Posterior vena cava (tissue), 2 donors: ENCODE data around the gene AHCTF1. TPM values are rescaled to one million over a fixed set of nuclear protein-coding genes. Genes with fewer than 3 reads are reported as not detected.

Experiments used
- DNase-seq: peaks from one replicate; pipeline ENCODE4 v3.0.0-alpha.2; 2020; ENCODE audit warnings: low spot score
- intact Hi-C, 2 donors: fragments of 100-400 bp; cut with DNase I; formaldehyde crosslinking; loops; one replicate each; pipeline versions ENCODE4 v1.14.1 to v1.14.2; 2022 to 2023
- total RNA-seq, 2 donors: library from RNA; stranded (reverse); fragmentation: NEBNext Ultra II Directional; extraction: Animal tissue kit (Norgen Biotek cat#: 25700); gene quantifications; one replicate each; pipeline ENCODE4 v1.2.1, GENCODE V29; 2021
- donor health status: DM: yes; HTN: yes; CAD: no.
- donor health status: DM: yes; HTN: yes; CAD: no.

Gene AHCTF1
- total RNA-seq, 2 donors from 2014 or later = 22.6 to 33.4 TPM

GRCh38 chr1:246803883-246804282, 127.9 kb downstream of the AHCTF1 start:
- no peak for DNase-seq
- intact Hi-C loops = no loop called here

GRCh38 chr1:246803373-246803772, 128.4 kb downstream of the AHCTF1 start:
- intact Hi-C loops = no loop called here
- peak; percentile 43 for DNase-seq

- no peak for DNase-seq
- intact Hi-C loops = no loop called here
Measured at GRCh38 chr1:246801241-246802020, 130.3 kb downstream of the AHCTF1 start.

GRCh38 chr1:246800756-246801155, 131.0 kb downstream of the AHCTF1 start:
- no peak for DNase-seq
- intact Hi-C loops = no loop called here

GRCh38 chr1:246800356-246800755, 131.4 kb downstream of the AHCTF1 start:
- intact Hi-C loops = no loop called here
- DNase-seq = no peak

- intact Hi-C loops = no loop called here
- peak; percentile 59 for DNase-seq
Measured at GRCh38 chr1:246798606-246799496, 132.9 kb downstream of the AHCTF1 start.

- no peak for DNase-seq
- intact Hi-C loops = no loop called here
Measured at GRCh38 chr1:246798107-246798506, 133.6 kb downstream of the AHCTF1 start.

- peak; percentile 45 for DNase-seq
- intact Hi-C loops = no loop called here
Measured at GRCh38 chr1:246797597-246797996, 134.2 kb downstream of the AHCTF1 start.

- DNase-seq = peak; percentile 36
- intact Hi-C loops = no loop called here
Measured at GRCh38 chr1:246797157-246797556, 134.6 kb downstream of the AHCTF1 start.

- peak; percentile 54 for DNase-seq
- intact Hi-C loops = no loop called here
Measured at GRCh38 chr1:246795906-246796694, 135.6 kb downstream of the AHCTF1 start.

- intact Hi-C loops = no loop called here
- peak; percentile 75 for DNase-seq
Measured at GRCh38 chr1:246794828-246795671, 136.7 kb downstream of the AHCTF1 start.

- intact Hi-C loops = no loop called here
- DNase-seq = peak; percentile 52
Measured at GRCh38 chr1:246794048-246794827, 137.5 kb downstream of the AHCTF1 start.

GRCh38 chr1:246793356-246793896, 138.3 kb downstream of the AHCTF1 start:
- intact Hi-C loops = no loop called here
- peak; percentile 25 for DNase-seq

GRCh38 chr1:246792603-246793002, 139.1 kb downstream of the AHCTF1 start:
- intact Hi-C loops = no loop called here
- DNase-seq = peak; percentile 36

- intact Hi-C loops = no loop called here
- peak; percentile 48 for DNase-seq
Measured at GRCh38 chr1:246791303-246791918, 140.3 kb downstream of the AHCTF1 start.

GRCh38 chr1:246790833-246791232, 140.9 kb downstream of the AHCTF1 start:
- intact Hi-C loops = no loop called here
- peak; percentile 46 for DNase-seq

GRCh38 chr1:246790364-246790763, 141.4 kb downstream of the AHCTF1 start:
- DNase-seq = peak; percentile 19
- intact Hi-C loops = no loop called here
